ENCODE data around the gene GALNTL6.
A peak's percentile ranks its signal among the peaks of the same experiment; 100 is the strongest.
"Not testable (repeated sequence)": the region's sequence is repeated elsewhere in the genome, so short reads cannot be mapped to it uniquely, and the experiment has no call there.

Gene GALNTL6

DNA sequence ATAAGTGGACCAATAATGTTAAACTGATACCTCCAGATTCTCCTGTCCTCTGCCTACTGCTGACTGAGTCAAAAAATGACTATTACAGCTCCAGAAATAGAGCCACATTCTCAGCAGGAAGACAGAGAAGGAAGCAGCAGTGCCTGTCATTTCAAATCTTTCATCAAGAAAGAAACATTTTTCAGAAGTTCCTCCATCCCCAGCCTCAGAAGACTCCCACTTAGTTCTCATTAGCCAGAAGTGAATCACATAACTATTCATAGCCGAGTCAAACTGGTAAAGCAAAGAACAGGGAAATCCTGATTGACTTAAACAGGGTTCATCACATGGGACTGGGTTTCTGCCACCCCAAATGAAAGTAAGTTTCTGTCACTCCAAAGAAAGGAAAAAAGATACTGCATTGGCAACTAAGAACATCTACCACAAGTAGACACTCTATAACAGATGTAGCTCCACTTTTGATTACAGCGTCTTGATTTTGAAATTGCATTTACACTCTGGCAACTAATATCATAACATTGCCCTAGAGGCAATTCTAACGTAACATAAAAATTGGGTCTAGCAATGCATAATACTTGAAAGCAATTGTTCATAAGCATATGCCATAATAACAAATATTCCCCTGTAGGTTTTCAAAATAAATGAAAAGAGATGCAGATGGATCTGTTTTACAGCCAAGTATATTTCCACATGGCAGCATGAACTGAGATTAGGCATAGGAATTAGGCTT, 599.8 kb downstream of the GALNTL6 start:
- DNase-seq: no peak

DNA sequence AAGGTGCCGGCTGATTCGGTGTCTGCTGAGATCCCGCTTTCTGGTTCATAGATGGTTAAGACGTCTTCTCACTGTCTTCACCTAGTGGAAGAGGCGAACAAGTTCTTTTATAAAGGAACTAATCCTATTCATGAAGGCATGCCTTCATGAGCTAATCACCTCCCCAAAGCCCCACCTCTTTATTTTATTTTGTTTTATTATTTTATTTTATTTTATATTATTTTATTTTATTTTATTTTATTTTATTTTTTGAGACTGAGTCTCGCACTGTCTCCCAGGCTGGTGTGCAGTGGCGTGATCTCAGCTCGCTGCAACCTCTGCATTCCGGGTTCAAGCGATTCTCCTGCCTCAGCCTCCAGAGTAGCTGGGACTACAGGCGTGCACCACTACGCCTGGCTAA, 615.8 kb downstream of the GALNTL6 start:
- DNase-seq: not testable (repeated sequence)

DNA sequence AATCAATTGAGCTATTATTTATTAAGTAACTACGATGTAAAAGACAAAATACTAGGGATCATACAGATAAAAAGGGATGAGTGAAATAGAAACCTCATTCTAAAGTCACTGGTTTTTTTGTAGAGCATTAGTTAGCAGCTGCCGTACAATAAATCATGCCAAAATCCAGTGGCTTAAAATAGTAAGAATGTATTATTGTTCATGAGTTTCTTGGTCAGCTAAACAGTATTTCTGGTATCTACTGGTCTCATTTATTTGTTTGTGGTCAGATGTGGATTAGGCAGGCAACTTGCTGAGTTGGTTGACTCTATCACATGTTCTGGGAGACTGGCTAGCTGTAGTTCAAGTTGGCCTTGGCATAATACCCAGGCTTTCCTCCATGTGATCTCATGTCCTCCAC, 667.3 kb downstream of the GALNTL6 start:
- no peak for DNase-seq

DNA sequence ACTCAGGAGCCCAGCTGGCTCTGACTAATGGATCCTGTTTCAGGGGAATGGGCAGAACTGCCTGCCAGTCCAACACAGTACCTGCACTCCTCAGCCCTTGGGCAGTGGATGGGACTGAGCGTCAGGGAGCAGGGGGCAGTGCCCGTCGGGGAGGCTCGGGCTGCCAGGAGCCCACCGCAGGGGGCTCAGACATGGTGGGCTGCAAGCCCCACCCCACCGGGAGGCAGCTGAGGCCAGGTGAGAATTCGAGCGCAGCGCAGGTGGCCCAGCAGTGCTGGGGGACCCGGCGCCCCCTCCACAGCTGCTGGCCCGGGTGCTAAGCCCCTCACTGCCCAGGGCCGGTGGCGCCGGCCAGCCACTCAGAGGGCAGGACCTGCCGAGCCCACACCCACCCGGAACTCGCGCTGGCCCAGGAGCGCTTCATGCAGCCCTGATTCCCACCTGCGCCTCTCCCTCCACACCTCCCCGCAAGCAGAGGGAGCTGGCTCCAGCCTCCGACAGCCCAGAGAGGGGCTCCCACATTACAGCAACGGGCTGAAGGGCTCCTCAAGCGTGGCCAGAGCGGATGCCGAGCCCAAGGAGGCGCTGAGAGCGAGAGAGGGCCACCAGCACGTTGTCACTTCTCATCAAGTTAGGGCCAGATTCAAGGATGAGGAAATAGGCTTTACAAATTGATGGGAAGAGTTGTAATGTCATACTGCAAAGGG, 668.8 kb downstream of the GALNTL6 start:
- no peak for DNase-seq

DNA sequence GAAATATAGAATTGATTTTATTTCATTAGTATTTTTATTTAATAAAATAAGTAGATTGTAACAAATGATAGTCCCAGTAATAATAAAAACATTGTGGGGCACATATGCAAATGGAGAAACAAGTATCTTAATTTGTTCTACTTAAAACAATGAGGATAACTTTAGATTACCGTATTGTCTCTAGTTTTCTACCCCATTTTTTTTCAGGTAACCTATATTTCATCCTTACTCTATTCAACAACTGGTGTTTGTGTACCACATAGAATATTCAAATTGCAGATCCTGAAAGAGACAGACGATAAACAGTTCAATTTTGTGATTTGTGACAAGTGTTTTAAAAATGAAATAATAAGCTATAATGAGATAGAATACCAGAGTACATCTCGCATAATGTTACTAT, 671.8 kb downstream of the GALNTL6 start:
- no peak for DNase-seq

DNA sequence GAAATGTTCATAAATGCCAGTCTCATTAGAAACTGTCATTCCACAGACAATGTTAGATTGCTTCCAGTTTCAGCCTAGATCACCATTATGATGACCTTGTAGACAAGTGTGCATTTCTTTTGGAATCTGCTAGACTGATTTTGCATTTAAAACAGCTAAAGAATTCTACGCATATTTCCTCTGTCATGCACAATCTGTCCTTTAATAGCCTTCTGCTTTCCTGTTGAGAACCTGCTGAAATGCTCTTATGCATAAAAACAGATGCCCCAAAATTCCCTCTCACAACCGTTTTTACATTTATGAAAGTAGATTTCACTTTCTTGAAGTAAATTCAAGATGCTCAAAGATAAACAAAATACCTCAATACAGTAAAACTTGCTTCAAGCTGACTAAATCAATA, 673.3 kb downstream of the GALNTL6 start:
- DNase-seq: no peak

DNA sequence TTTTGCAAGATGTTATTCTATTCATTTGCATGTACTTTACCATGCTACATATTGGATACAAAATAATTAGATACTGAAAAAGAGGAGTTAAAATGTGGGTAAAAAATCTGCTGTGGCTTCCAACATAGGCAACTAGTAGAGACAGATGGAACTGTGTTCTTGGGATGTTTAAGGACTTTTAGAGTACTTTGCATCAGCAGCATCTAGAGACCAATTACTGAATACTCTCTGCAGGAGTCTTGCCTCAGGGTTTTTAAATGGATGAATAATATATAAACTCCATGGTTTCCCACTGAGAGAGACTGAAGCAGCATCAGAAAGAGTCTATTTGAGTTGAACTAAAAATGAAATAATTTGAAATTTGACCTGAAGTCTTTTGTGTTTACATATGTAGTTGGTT, 676.7 kb downstream of the GALNTL6 start:
- DNase-seq: no peak

DNA sequence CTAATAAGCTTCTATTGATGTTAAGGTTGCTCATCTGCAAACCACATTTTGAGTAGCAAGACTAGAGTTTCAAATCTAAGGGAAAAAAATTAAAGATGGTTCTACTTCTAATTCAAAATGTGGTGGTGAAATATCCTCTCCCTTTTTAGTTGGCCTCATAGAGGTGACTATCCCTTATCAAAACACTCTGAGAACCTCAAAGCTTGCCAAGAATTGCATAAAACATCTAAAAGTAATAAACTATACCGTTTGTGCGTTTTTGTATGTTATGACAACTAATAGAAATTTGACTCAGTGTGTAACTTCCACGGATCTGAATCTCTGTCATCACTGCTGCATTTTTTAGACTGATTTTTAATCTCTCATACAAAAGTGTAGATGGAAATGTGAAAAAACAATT, 682.6 kb downstream of the GALNTL6 start:
- no peak for DNase-seq

DNA sequence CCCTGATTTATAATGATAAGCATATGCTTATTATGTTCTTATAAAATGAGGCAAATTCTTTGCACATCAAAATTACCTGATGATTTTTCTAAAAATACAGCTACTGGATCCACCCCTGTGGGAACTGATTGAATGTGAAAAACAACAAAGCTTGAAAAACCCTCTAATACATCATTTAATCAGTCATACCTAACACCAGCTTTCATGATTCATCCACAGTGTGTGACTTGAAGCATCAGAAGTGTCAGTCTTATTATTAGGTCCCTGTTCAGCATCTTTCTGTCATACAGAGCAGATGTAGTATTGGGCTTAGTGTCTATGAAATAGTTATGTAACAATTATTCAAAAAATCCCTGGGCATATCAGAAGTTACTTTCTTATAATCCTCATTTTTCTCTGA, 684.1 kb downstream of the GALNTL6 start:
- no peak for DNase-seq

DNA sequence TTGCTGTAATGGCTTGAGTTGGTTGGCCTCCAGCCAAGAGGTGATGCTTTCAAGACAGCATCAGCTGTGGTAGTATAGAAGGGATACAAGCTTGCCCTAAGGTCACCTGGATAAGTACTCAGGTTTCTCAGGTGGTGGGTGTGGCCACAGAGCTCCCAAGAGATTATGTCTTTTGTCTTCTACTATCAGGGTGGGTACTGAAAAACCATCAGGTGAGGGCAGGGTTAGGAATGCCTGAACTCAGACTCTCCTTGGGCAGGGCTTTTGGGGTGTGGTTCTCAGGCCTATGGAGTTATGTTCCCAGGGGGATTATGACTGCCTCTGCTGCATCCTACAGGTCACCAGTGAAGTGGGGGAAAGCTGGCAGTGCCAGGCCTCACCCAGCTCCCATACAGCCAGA, 700.8 kb downstream of the GALNTL6 start:
- no peak for DNase-seq

DNA sequence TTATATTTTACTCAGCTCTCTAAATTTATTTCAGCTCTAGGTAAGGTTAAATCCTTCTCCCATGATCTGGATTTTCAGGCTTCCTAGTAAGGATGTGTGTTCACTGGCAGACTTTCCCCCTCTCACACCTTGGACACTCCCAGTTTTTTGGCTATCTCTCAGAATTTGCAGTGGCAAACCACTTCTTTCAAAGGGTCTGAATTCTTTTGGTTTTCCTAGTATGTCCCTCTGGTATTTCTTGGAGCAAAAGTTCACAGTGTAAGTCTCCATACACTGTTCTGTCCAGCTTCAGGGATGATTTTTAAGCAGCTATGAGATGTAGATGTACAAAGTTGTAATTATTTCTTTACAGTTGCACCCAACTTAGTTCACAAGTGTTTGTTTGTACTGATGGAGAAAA, 701.6 kb downstream of the GALNTL6 start:
- no peak for DNase-seq

DNA sequence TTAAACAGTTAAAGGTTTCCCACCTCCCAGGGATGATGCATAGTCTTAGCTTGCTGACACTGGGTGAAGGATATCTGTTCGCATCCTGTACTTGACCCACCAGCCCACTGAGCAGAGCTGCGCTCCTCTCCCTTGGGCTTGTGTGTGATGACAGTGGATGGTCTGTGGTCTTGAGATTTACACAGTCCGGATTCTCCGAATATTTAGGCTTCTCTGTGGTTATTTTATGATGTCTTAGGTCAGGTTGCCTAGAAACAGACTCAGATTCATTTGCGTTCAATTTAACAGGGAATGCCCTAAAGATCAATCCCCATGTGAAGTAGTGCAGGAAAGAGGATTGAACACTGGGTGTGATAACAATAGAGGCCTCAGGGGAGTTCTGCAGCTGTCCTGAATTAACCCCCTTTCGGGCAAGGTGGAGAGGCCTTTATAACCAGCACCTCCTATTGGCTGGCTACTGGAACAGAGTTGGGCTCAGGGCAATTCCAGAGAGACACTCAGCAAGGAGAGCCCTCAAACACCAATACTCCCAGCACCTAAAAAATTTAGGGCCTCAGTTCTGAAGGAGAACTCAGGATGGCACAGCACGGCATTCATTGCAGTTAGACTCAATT, 702.2 kb downstream of the GALNTL6 start:
- no peak for DNase-seq

DNA sequence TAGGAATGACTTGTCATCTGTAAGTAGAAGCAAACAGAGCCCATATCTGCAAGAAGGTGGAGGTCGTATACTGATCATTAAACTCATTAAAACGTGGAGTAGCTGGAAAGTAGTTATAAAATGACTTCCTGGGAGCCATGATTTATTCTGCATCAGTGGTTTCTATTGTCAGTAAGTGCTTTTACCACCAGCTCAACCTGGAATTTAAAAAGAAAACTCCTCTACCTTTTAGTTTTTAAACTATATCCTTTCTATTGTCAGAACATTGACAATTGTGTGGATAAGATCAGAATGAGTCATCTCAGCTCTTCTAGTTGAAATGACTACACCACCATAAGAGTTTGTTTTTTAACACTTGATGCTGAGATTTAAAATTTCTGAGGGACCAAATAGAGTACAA, 704.2 kb downstream of the GALNTL6 start:
- no peak for DNase-seq

DNA sequence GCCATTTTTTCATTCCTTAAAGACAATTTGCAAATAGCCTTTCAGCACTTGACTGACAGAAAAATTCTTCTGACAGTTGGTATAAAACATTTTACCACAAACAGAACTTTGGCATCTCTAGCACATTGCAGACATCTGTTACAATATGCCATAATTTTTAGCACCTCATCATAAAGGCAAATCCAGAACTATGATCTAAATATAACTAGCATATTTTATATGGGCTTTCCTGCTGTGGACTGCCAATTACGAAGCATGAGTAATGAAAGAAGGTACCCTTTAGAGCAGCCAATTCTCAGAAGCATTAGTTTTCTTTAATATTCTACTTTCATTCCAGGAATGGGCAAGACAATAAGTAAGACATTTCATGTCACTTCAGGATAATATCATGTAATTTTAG, 708.0 kb downstream of the GALNTL6 start:
- DNase-seq: no peak

DNA sequence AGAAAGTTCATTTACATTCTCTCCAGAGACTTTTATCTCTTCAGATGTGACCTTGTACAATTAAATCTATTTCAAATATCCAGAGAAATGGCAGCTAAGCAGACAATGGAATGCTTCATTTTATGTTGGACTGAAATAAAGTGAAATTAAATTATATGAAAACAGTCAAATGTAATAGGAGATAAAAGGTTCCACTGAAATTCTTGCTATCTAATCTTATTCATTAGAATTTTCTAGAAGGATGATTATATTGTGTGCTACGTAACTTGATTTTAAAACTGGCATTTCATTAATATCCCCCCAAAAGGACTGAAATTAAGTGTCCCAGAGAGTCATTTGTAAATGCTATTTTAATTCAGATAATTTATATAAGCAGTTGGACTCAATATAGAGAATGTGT, 708.5 kb downstream of the GALNTL6 start:
- DNase-seq: no peak

DNA sequence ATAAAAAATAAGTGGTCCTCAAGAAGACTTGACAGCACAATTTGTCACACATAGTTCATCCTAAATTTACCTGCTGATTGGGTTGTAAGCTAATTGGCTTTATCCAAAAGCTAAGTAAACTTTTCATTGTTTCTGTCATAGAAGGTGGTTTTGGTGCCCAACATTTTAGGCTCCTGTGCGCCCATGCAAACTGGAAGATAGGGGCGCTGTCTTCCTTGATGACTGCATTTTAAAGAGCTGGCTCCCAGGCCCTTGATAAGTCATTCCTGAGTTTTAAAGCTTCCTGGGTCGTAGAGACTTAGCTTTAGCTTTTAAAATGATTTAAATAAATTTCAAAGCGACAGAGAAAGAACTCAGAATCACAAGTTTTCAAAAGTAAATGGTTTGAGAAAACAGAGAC, 730.0 kb downstream of the GALNTL6 start:
- DNase-seq: no peak

DNA sequence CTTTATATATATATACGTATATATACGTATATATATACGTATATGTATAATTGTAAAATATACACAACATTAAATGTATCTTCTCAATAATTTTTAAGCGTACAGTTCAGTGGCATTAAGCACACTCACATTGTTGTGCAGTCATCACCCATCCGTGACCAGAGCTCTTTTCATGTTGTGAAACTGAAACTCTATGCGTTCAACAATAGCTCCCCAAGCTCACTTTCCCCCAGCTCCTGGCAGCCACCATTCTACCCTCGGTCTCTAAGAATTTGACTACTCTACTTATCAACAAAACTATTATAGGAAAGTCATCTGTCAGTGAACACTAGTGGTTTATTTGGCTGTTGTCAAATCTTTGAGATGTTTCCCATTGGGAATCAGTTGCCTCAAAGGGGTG, 733.6 kb downstream of the GALNTL6 start:
- no peak for DNase-seq

DNA sequence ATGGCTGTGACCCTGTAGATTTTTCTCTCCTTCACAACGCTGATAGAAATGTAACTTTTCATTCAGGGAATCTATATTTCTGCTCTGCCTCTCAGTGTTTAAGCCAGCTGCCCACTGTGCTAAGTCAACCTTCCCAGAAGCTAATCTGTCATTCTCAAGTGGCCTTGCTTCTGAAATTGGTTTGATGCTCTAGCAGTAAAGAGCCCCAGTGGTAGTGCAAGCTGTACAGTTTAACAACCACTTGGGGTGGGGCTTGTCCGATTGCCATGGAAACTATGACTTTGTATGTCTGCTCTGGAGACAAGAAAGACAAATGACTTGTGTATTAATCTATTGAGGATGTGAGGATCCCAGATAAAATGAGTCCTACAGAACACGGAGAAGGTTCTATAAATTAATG, 734.5 kb downstream of the GALNTL6 start:
- DNase-seq: peak; percentile 13

DNA sequence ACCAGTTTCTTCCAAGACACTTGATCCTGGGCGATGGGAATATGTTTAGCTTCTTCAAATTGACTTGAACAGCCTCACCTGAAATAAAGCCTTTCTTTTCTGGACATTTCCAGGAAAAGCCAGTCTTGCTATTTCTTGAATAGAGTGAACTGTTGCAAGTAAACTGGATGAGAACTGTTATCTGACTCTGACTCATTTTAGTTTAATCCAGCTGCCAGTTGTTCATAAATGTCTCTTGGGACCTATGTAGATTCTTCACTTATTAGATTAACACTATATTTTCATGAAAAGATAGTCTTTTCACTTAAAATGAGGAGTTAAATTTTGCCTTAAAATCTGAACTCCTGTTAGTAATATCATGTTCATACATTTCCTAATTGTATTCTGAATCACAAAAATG, 740.0 kb downstream of the GALNTL6 start:
- DNase-seq: no peak

DNA sequence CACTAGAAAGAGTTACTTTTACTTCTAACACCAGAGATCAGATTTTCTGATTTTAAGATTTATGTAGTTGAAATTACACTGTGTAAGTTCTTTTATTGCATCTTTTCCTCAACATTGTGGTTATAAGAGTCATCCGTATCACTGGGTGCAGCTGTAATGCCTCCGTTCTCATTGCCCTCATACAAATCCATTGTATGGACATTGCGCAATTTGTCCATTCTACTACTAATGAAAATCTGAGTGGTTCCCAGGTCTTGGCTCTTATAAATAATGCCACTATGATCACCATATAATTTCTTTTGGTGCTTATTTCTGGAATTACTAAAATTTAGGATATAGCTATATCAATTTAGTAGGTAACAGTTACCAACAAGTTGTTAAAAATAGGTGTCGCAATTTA, 741.4 kb downstream of the GALNTL6 start:
- DNase-seq: no peak

DNA sequence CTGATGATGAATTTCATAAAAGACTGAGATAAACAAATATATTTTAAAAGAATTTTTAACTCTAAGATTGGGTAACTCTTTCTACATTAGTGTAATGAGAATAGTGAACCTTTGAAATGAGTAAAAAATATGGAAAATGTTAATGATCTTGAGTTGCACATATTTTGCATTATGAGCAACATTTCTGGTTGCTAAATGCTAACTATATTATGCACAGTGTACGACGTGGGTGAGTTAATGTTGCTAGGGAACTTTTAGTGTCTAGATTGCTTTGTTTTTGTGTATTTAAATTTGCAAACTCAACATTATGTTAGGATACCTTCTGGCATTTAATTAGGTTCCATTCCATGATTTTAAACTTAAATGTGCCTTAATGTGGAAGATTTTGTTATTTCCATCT, 742.5 kb downstream of the GALNTL6 start:
- no peak for DNase-seq

DNA sequence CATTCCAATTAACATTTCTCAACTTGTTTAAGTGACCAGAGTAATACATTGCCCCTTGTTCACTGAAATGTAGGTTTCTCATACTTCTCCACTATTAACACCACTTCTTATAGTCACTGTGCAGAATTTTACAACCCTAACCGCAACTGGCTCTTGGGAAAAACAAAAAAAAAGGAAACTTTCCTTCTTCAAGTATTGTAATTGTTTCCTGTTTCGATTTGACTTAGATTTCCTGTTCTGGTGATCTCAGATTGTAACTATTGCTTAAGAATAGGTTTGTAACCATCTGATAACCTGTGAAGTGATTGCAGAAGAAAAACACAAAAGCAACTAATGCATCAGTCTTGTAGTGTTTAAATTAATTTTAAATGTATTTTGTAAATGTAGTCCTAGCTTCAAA, 760.7 kb downstream of the GALNTL6 start:
- no peak for DNase-seq

DNA sequence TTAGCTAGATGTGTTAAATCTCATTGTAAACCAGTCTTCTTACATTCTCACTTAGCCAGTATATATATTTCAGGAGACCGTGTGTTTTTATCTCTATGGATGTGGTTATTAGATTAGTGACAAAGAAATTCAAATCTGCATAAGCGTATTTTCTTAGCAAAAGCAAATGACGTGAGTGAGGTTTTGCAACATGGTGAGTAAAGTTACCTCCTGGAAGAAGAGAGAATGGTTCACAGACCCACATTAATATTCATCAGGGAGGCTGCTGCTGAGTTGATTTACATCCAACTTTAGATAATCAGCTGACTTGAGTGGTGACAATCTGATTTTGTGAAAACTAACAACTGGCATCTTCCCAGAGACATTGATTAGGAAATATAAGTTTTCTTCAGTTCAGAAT, 765.5 kb downstream of the GALNTL6 start:
- no peak for DNase-seq

DNA sequence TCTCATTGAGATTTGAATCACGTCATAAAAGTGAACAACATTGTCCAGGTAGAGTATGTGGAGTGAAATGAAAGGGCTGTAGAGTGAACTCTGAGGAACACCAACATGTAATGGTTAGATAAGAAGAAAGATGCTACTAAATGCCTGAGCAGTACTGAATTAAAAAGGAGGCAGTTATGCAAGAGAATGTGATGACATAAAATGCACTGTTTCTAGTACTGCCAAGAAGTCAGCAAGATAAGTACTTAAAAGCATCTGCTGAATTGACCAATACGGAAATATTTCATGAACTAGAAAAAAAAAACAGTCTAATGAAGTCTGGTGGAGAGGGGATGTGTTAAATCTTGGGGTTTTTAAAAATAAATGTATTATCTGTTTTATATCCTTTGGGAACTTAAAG, 771.6 kb downstream of the GALNTL6 start:
- no peak for DNase-seq

DNA sequence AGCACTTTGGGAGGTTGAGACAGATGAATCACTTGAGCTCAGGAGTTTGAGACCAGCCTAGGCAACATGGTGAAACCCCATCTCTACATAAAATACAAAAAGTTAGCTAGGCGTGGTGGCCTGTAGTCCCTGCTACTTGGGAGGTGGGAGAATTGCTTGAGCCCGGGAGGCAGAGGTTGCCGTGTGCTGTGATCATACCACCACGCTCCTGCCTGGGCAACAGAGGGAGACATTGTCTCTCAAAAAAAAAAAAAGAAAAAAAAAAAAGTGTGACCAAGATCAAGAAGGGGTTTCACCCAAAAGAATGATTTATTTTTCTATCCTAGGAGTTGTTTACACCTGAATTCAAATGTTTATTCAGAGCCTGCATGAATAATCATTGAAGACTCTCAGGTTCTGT, 783.0 kb downstream of the GALNTL6 start:
- DNase-seq: no peak

Data from NCI-H1092 (cell line).